ENCODE results near the gene POLR2L.

The POLR2L gene

GRCh38 chr11:860234-861104, 18.1 kb upstream of the POLR2L start:
- H3K27ac ChIP-seq (ENCODE audit: low read depth, low read length) = no peak overlapping the region
- WGBS = 86% methylated on average over 21 of the region's 21 CpGs
- no peaks in the 10 kb centered on the region for H3K9me3 ChIP-seq (ENCODE audit: insufficient read depth, low read depth, low read length)
- H3K4me3 ChIP-seq (ENCODE audit: low read length) = no peak overlapping the region
- H3K36me3 ChIP-seq (ENCODE audit: insufficient read depth, low read length) = no peaks in the 10 kb centered on the region; the same call in 1 of the 2 replicates
- H3K9ac ChIP-seq (ENCODE audit: low read depth, low read length) = no peak overlapping the region
- no peaks in the 10 kb centered on the region for H3K27me3 ChIP-seq (ENCODE audit: insufficient read depth, low read length)
- peaks cover 22% of the 10 kb centered on the region for H3K4me1 ChIP-seq (ENCODE audit: insufficient read depth, low read length)

GRCh38 chr11:859394-860131, 17.2 kb upstream of the POLR2L start:
- H3K27ac ChIP-seq (ENCODE audit: low read depth, low read length) = no peak overlapping the region
- H3K4me3 ChIP-seq (ENCODE audit: low read length) = no peak overlapping the region
- no peaks in the 10 kb centered on the region for H3K36me3 ChIP-seq (ENCODE audit: insufficient read depth, low read length)
- no peak overlapping the region for H3K9ac ChIP-seq (ENCODE audit: low read depth, low read length)
- H3K27me3 ChIP-seq (ENCODE audit: insufficient read depth, low read length) = no peaks in the 10 kb centered on the region
- H3K9me3 ChIP-seq (ENCODE audit: insufficient read depth, low read depth, low read length) = no peaks in the 10 kb centered on the region
- H3K4me1 ChIP-seq (ENCODE audit: insufficient read depth, low read length) = peaks cover 22% of the 10 kb centered on the region
- 86% methylated on average over 26 of the region's 31 CpGs for WGBS

GRCh38 chr11:858762-859339, 16.5 kb upstream of the POLR2L start:
- Histone ChIP-seq H3K9ac (ENCODE audit: low read depth, low read length) (no peak overlapping the region), H3K4me1 (ENCODE audit: insufficient read depth, low read length) (peaks cover 21% of the 10 kb centered on the region), H3K9me3 (ENCODE audit: insufficient read depth, low read depth, low read length) (no peaks in the 10 kb centered on the region), H3K36me3 (ENCODE audit: insufficient read depth, low read length) (no peaks in the 10 kb centered on the region), H3K27me3 (ENCODE audit: insufficient read depth, low read length) (no peaks in the 10 kb centered on the region), H3K4me3 (ENCODE audit: low read length) (no peak overlapping the region), H3K27ac (ENCODE audit: low read depth, low read length) (no peak overlapping the region)
- WGBS = 96% methylated on average over 36 of the region's 37 CpGs

GRCh38 chr11:858053-858761, 15.9 kb upstream of the POLR2L start:
- H3K27ac ChIP-seq (ENCODE audit: low read depth, low read length) = no peak overlapping the region
- 88% methylated on average over 27 of the region's 27 CpGs for WGBS
- H3K9me3 ChIP-seq (ENCODE audit: insufficient read depth, low read depth, low read length) = no peaks in the 10 kb centered on the region
- H3K4me3 ChIP-seq (ENCODE audit: low read length) = no peak overlapping the region
- H3K4me1 ChIP-seq (ENCODE audit: insufficient read depth, low read length) = peaks cover 14% of the 10 kb centered on the region
- no peaks in the 10 kb centered on the region for H3K27me3 ChIP-seq (ENCODE audit: insufficient read depth, low read length)
- no peak overlapping the region for H3K9ac ChIP-seq (ENCODE audit: low read depth, low read length)
- no peaks in the 10 kb centered on the region for H3K36me3 ChIP-seq (ENCODE audit: insufficient read depth, low read length)

GRCh38 chr11:856397-856796, 14.1 kb upstream of the POLR2L start:
- Histone ChIP-seq H3K36me3 (ENCODE audit: insufficient read depth, low read length) (no peaks in the 10 kb centered on the region), H3K27me3 (ENCODE audit: insufficient read depth, low read length) (no peaks in the 10 kb centered on the region), H3K4me1 (ENCODE audit: insufficient read depth, low read length) (peaks cover 3% of the 10 kb centered on the region; the same call in 1 of the 2 replicates), H3K27ac (ENCODE audit: low read depth, low read length) (no peak overlapping the region), H3K4me3 (ENCODE audit: low read length) (no peak overlapping the region), H3K9me3 (ENCODE audit: insufficient read depth, low read depth, low read length) (no peaks in the 10 kb centered on the region), H3K9ac (ENCODE audit: low read depth, low read length) (no peak overlapping the region)
- 87% methylated on average over 7 of the region's 8 CpGs for WGBS

GRCh38 chr11:855796-856195, 13.5 kb upstream of the POLR2L start:
- no peaks in the 10 kb centered on the region for H3K36me3 ChIP-seq (ENCODE audit: insufficient read depth, low read length)
- H3K9me3 ChIP-seq (ENCODE audit: insufficient read depth, low read depth, low read length) = no peaks in the 10 kb centered on the region
- no peak overlapping the region for H3K9ac ChIP-seq (ENCODE audit: low read depth, low read length)
- H3K27ac ChIP-seq (ENCODE audit: low read depth, low read length) = no peak overlapping the region
- peaks cover 9% of the 10 kb centered on the region; the same call in 1 of the 2 replicates for H3K4me1 ChIP-seq (ENCODE audit: insufficient read depth, low read length)
- H3K27me3 ChIP-seq (ENCODE audit: insufficient read depth, low read length) = peaks cover 3% of the 10 kb centered on the region
- WGBS = 92% methylated on average over 12 of the region's 12 CpGs
- H3K4me3 ChIP-seq (ENCODE audit: low read length) = no peak overlapping the region

- 91% methylated on average over 7 of the region's 7 CpGs for WGBS
- Histone ChIP-seq H3K9me3 (ENCODE audit: insufficient read depth, low read depth, low read length) (no peaks in the 10 kb centered on the region), H3K4me1 (ENCODE audit: insufficient read depth, low read length) (peaks cover 10% of the 10 kb centered on the region; the same call in 1 of the 2 replicates), H3K4me3 (ENCODE audit: low read length) (no peak overlapping the region), H3K36me3 (ENCODE audit: insufficient read depth, low read length) (no peaks in the 10 kb centered on the region), H3K27me3 (ENCODE audit: insufficient read depth, low read length) (peaks cover 8% of the 10 kb centered on the region), H3K9ac (ENCODE audit: low read depth, low read length) (no peak overlapping the region), H3K27ac (ENCODE audit: low read depth, low read length) (no peak overlapping the region)
Measured at GRCh38 chr11:855330-855674, 13.0 kb upstream of the POLR2L start.

- H3K27me3 ChIP-seq (ENCODE audit: insufficient read depth, low read length) = peaks cover 10% of the 10 kb centered on the region
- H3K9ac ChIP-seq (ENCODE audit: low read depth, low read length) = no peak overlapping the region; the same call in 1 of the 2 replicates
- H3K4me1 ChIP-seq (ENCODE audit: insufficient read depth, low read length) = peaks cover 10% of the 10 kb centered on the region; the same call in 1 of the 2 replicates
- H3K9me3 ChIP-seq (ENCODE audit: insufficient read depth, low read depth, low read length) = no peaks in the 10 kb centered on the region
- 89% methylated on average over 20 of the region's 20 CpGs for WGBS
- no peaks in the 10 kb centered on the region for H3K36me3 ChIP-seq (ENCODE audit: insufficient read depth, low read length)
- H3K27ac ChIP-seq (ENCODE audit: low read depth, low read length) = no peak overlapping the region
- H3K4me3 ChIP-seq (ENCODE audit: low read length) = no peak overlapping the region
Measured at GRCh38 chr11:854601-855329, 12.4 kb upstream of the POLR2L start.

GRCh38 chr11:853682-854448, 11.5 kb upstream of the POLR2L start:
- Histone ChIP-seq H3K27ac (ENCODE audit: low read depth, low read length) (no peak overlapping the region), H3K9ac (ENCODE audit: low read depth, low read length) (no peak overlapping the region), H3K4me1 (ENCODE audit: insufficient read depth, low read length) (peaks cover 14% of the 10 kb centered on the region; the same call in 1 of the 2 replicates), H3K27me3 (ENCODE audit: insufficient read depth, low read length) (peaks cover 15% of the 10 kb centered on the region), H3K36me3 (ENCODE audit: insufficient read depth, low read length) (no peaks in the 10 kb centered on the region), H3K9me3 (ENCODE audit: insufficient read depth, low read depth, low read length) (no peaks in the 10 kb centered on the region), H3K4me3 (ENCODE audit: low read length) (no peak overlapping the region)
- WGBS = 87% methylated on average over 27 of the region's 27 CpGs

- Histone ChIP-seq H3K27ac (ENCODE audit: low read depth, low read length) (no peak overlapping the region), H3K27me3 (ENCODE audit: insufficient read depth, low read length) (peaks cover 20% of the 10 kb centered on the region), H3K9ac (ENCODE audit: low read depth, low read length) (no peak overlapping the region), H3K4me1 (ENCODE audit: insufficient read depth, low read length) (peaks cover 17% of the 10 kb centered on the region; the same call in 1 of the 2 replicates), H3K4me3 (ENCODE audit: low read length) (no peak overlapping the region), H3K9me3 (ENCODE audit: insufficient read depth, low read depth, low read length) (no peaks in the 10 kb centered on the region), H3K36me3 (ENCODE audit: insufficient read depth, low read length) (no peaks in the 10 kb centered on the region)
- WGBS = 89% methylated on average over 14 of the region's 15 CpGs
Measured at GRCh38 chr11:852762-853161, 10.4 kb upstream of the POLR2L start.

All from HUES64 (cell line).